OCI-LY3 (cell line): ENCODE data around the gene OR2T27.

Source experiments
- EZH2phosphoT487 ChIP-seq: fragments of 200-600 bp; shearing (Covaris generic); IDR thresholded peaks from 2 replicates; pipeline ENCODE4 v1.6.1; 2018; ENCODE audit warnings: antibody characterized with exemption, mixed run types, low read depth
- TF ChIP-seq, protein P1 (sequence below): fragments of 200-600, 300-600 bp; sonication (generic); IDR thresholded peaks from 2 replicates; pipeline ENCODE4 v1.5.1; 2014; ENCODE audit warnings: antibody characterized with exemption, low read length, low read depth

GRCh38 chr1:248691567-248692155 lies 36.3 kb upstream of the OR2T27 start:
- TF ChIP-seq, protein P1, sequence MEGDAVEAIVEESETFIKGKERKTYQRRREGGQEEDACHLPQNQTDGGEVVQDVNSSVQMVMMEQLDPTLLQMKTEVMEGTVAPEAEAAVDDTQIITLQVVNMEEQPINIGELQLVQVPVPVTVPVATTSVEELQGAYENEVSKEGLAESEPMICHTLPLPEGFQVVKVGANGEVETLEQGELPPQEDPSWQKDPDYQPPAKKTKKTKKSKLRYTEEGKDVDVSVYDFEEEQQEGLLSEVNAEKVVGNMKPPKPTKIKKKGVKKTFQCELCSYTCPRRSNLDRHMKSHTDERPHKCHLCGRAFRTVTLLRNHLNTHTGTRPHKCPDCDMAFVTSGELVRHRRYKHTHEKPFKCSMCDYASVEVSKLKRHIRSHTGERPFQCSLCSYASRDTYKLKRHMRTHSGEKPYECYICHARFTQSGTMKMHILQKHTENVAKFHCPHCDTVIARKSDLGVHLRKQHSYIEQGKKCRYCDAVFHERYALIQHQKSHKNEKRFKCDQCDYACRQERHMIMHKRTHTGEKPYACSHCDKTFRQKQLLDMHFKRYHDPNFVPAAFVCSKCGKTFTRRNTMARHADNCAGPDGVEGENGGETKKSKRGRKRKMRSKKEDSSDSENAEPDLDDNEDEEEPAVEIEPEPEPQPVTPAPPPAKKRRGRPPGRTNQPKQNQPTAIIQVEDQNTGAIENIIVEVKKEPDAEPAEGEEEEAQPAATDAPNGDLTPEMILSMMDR, result no peak
- TF ChIP-seq EZH2phosphoT487, result no peak
